Endothelial cell of umbilical vein (primary cell): ENCODE results near the gene NPHP3. TPM values are rescaled to one million over a fixed set of nuclear protein-coding genes. Genes with fewer than 3 reads are reported as not detected.

Source experiments
- BruUV-seq: library from RNA; stranded (reverse); fragments of 400-500 nt; replicated peaks from 2 replicates; lab custom pipeline; 2021; lab: Mats Ljungman, UMichigan
- CTCF ChIA-PET: fragments of 300-600, 350-600 bp; sonication (Branson Sonifier 250); formaldehyde crosslinking; loops from one replicate; lab custom pipeline; 2021; ENCODE audit warnings: antibody characterized with exemption, inconsistent platforms; lab: Charles Lee
- POLR2A ChIA-PET: fragments of 300-600, 350-600 bp; sonication (Branson Sonifier 250); formaldehyde crosslinking; loops from one replicate; lab custom pipeline; 2021; ENCODE audit warnings: antibody characterized with exemption, inconsistent platforms; lab: Charles Lee
- DNase-seq: peaks from one replicate; pipeline ENCODE4 v3.0.0-alpha.2; 2011; ENCODE audit warnings: low read depth, low spot score
- FAIRE-seq: peaks from 2 replicates; lab custom pipeline; 2011; peaks lifted over from hg19 to GRCh38; lab: Jason Lieb, UNC
- H2AFZ ChIP-seq: 2 replicates; pipeline ENCODE4 v1.6.0; 2012; ENCODE audit warnings: low read depth, low read length, control low read depth, inconsistent platforms
- H3K27ac ChIP-seq: 2 replicates; pipeline ENCODE4 v1.5.1; 2011; ENCODE audit warnings: low read depth, mild to moderate bottlenecking, control low read depth, low read length, moderate library complexity; ENCODE audit not compliant: insufficient read depth
- H3K27me3 ChIP-seq, 2 experiments: 2 replicates each; pipeline versions ENCODE4 v1.6.0 to v1.6.1; 2011; ENCODE audit warnings: low read length in 2 of 2, mixed read lengths in 1 of 2; ENCODE audit not compliant: control insufficient read depth in 2 of 2, insufficient read depth in 2 of 2
- H3K36me3 ChIP-seq, 2 experiments: 2 replicates in 1 of 2; 3 replicates in 1 of 2; pipeline ENCODE4 v1.5.1; 2011; ENCODE audit warnings: low read length in 2 of 2, mild to moderate bottlenecking in 1 of 2, moderate library complexity in 1 of 2; ENCODE audit not compliant: control insufficient read depth in 2 of 2, insufficient read depth in 2 of 2; ENCODE audit errors: extremely low read depth in 1 of 2
- H3K4me1 ChIP-seq: 3 replicates; pipeline ENCODE4 v1.5.1; 2011; ENCODE audit warnings: mild to moderate bottlenecking, low read length; ENCODE audit not compliant: control insufficient read depth, insufficient read depth; ENCODE audit errors: extremely low read depth
- H3K4me2 ChIP-seq: 2 replicates; pipeline ENCODE4 v1.6.1; 2011; ENCODE audit warnings: low read length, control low read depth, mixed read lengths; ENCODE audit not compliant: insufficient read depth
- H3K4me3 ChIP-seq, 3 experiments: fragments of 200-600 bp in 1 of 3; sonication (generic), shearing (Covaris generic) in 1 of 3; replicated peaks in 1 of 3; 2 replicates each; pipeline ENCODE4 v1.5.1; 2011 to 2016; ENCODE audit warnings: control low read depth in 3 of 3, low read length in 3 of 3, mild to moderate bottlenecking in 2 of 3, inconsistent platforms in 1 of 3, low read depth in 1 of 3, moderate library complexity in 1 of 3; ENCODE audit not compliant: insufficient read depth in 1 of 3
- H3K79me2 ChIP-seq: 2 replicates; pipeline ENCODE4 v1.6.0; 2012; ENCODE audit warnings: low read length, inconsistent platforms; ENCODE audit not compliant: control insufficient read depth, insufficient read depth
- H3K9ac ChIP-seq: replicated peaks from 2 replicates; pipeline ENCODE3; 2011; ENCODE audit warnings: low read length, control low read depth; ENCODE audit not compliant: insufficient read depth; ENCODE audit errors: extremely low read depth
- H3K9me1 ChIP-seq: replicated peaks from 3 replicates; pipeline ENCODE4 v1.6.0; 2011; ENCODE audit warnings: mild to moderate bottlenecking, low read length; ENCODE audit not compliant: control insufficient read depth, insufficient read depth; ENCODE audit errors: extremely low read depth
- H3K9me3 ChIP-seq: replicated peaks from 2 replicates; pipeline ENCODE4 v1.5.1; 2012; ENCODE audit warnings: low read length, inconsistent platforms; ENCODE audit not compliant: control insufficient read depth, insufficient read depth
- H4K20me1 ChIP-seq: replicated peaks from 2 replicates; pipeline ENCODE3; 2011; ENCODE audit warnings: mild to moderate bottlenecking, low read length; ENCODE audit not compliant: control insufficient read depth, insufficient read depth; ENCODE audit errors: extremely low read depth
- EZH2 ChIP-seq: IDR thresholded peaks from 2 replicates; pipeline ENCODE4 v1.6.1; 2012; ENCODE audit warnings: borderline replicate concordance, low read depth, mild to moderate bottlenecking, moderate library complexity, low read length, inconsistent platforms; ENCODE audit not compliant: severe bottlenecking
- FOS ChIP-seq: IDR thresholded peaks from 2 replicates; pipeline ENCODE4 v1.6.1; 2011; ENCODE audit warnings: mild to moderate bottlenecking, low read length, moderate library complexity, borderline replicate concordance; ENCODE audit not compliant: insufficient read depth
- GATA2 ChIP-seq: IDR thresholded peaks from 2 replicates; pipeline ENCODE4 v1.7.0; 2011; ENCODE audit warnings: low read depth, mild to moderate bottlenecking, moderate library complexity, mixed read lengths, low read length; ENCODE audit not compliant: insufficient read length, insufficient read depth
- JUN ChIP-seq: IDR thresholded peaks from 2 replicates; pipeline ENCODE4 v1.6.1; 2011; ENCODE audit warnings: borderline replicate concordance, low read depth; ENCODE audit not compliant: insufficient read length, insufficient read depth
- MAX ChIP-seq: IDR thresholded peaks from 2 replicates; pipeline ENCODE4 v1.6.1; 2011; ENCODE audit not compliant: insufficient read depth, insufficient read length
- MYC ChIP-seq: IDR thresholded peaks from one replicate; pipeline ENCODE4 v1.6.1; 2011; ENCODE audit warnings: mild to moderate bottlenecking, low read depth, low read length
- POLR2A ChIP-seq: IDR thresholded peaks from 2 replicates; pipeline ENCODE4 v1.6.1; 2012; ENCODE audit warnings: low read depth, mild to moderate bottlenecking, control low read depth, low read length
- POLR2AphosphoS5 ChIP-seq: IDR thresholded peaks from 2 replicates; pipeline ENCODE4 v1.6.1; 2012; ENCODE audit warnings: low read depth, mild to moderate bottlenecking, control low read depth, low read length, moderate library complexity; ENCODE audit not compliant: insufficient read depth
- dilution Hi-C: fragments of 300-500 bp; cut with MboI; formaldehyde crosslinking; loops from one replicate; pipeline ENCODE4 v1.15.0; 2019; ENCODE audit warnings: low sequenced_read_pairs; ENCODE audit not compliant: extremely low pct_ligation_motif_present
- intact Hi-C: fragments of 100-400 bp; cut with micrococcal nuclease; formaldehyde crosslinking; loops from one replicate; pipeline ENCODE4 v1.10.0; 2022
- polyA plus RNA-seq, 4 experiments: library from polyadenylated mRNA; depleted of rRNA in 3 of 4; stranded (reverse) in 3 of 4; unstranded in 1 of 4; fragments of >200 nt; gene quantifications; 2 replicates each; pipeline versions ENCODE4 v1.2.1 to v1.2.3, GENCODE V29; 2011 to 2012; ENCODE audit warnings: missing spikeins in 1 of 4
- total RNA-seq: library from RNA; stranded (reverse); gene quantifications from 2 replicates; pipeline ENCODE4 v1.2.3, GENCODE V29; 2021
- TF ChIP-seq, protein P1 (sequence below), 2 donors: IDR thresholded peaks; 1 replicate in 1 of 2; 2 replicates in 1 of 2; pipeline ENCODE4 v1.5.1; 2011; ENCODE audit warnings: low read length in 2 of 2, mild to moderate bottlenecking in 2 of 2, moderate library complexity in 2 of 2, control low read depth in 1 of 2, inconsistent platforms in 1 of 2, low read depth in 1 of 2; ENCODE audit not compliant: insufficient read depth in 1 of 2; ENCODE audit errors: extremely low read depth in 1 of 2

NPHP3 gene
- total and polyA plus RNA-seq, 2 donors (not counting 3 experiments of a cell fraction or from before 2014, with no cell fraction given), result 20.8 to 30.3 TPM

GRCh38 chr3:132713977-132714727 is 8.1 kb downstream of the NPHP3 start:
- dilution Hi-C loops, result no loop called here
- FAIRE-seq, result no peak

More at GRCh38 chr3:132713977-132714727, 8.1 kb downstream of the NPHP3 start:
- Histone ChIP-seq H3K27me3 (no peaks in the 10 kb centered on the region), H3K9ac (no peak overlapping the region), H4K20me1 (no peaks in the 10 kb centered on the region), H3K4me2 (no peak overlapping the region), H3K27ac (no peak overlapping the region), H3K4me1 (no peaks in the 10 kb centered on the region), H3K9me1 (no peaks in the 10 kb centered on the region), H3K4me3 (no peak overlapping the region), H3K36me3 (peaks cover 0 to 16% of the 10 kb centered on the region in 2 experiments), H2AFZ (no peak overlapping the region), H3K79me2 (no peaks in the 10 kb centered on the region), H3K9me3 (no peaks in the 10 kb centered on the region)
- intact Hi-C loops, result no loop called here
- BruUV-seq, result no TSS peak
- POLR2A ChIA-PET, result no interaction called here
- CTCF ChIA-PET, result no interaction called here
- DNase-seq, result no peak
- TF ChIP-seq JUN, result no peak
- TF ChIP-seq POLR2A, result no peak
- TF ChIP-seq, protein P1, sequence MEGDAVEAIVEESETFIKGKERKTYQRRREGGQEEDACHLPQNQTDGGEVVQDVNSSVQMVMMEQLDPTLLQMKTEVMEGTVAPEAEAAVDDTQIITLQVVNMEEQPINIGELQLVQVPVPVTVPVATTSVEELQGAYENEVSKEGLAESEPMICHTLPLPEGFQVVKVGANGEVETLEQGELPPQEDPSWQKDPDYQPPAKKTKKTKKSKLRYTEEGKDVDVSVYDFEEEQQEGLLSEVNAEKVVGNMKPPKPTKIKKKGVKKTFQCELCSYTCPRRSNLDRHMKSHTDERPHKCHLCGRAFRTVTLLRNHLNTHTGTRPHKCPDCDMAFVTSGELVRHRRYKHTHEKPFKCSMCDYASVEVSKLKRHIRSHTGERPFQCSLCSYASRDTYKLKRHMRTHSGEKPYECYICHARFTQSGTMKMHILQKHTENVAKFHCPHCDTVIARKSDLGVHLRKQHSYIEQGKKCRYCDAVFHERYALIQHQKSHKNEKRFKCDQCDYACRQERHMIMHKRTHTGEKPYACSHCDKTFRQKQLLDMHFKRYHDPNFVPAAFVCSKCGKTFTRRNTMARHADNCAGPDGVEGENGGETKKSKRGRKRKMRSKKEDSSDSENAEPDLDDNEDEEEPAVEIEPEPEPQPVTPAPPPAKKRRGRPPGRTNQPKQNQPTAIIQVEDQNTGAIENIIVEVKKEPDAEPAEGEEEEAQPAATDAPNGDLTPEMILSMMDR (IDR thresholded peaks at IDR 0.05; ENCODE audit: extremely low read depth in 1 of 2, insufficient read depth in 1 of 2, low read depth in 1 of 2, low read length in 2 of 2), result no peak
- TF ChIP-seq MAX, result no peak
- TF ChIP-seq GATA2, result no peak
- TF ChIP-seq FOS, result no peak
- no peak for TF ChIP-seq POLR2AphosphoS5
- TF ChIP-seq EZH2, result no peak
- no peak for TF ChIP-seq MYC
